Lung (tissue), 12 donors: ENCODE data around the gene LRRC8E. TPM values are rescaled to one million over a fixed set of nuclear protein-coding genes. Genes with fewer than 3 reads are reported as not detected.

Source experiments
- ATAC-seq: fragments of 200-7000 bp; cut with Tn5 transposase; one replicate; pipeline ENCODE4 v1.9.1; 2020; ENCODE audit warnings: moderate number of reproducible peaks; ENCODE audit not compliant: insufficient read depth, low FRiP score
- DNase-seq, 3 donors: peaks; one replicate each; pipeline ENCODE4 v3.0.0-alpha.2; 2013 to 2017
- H3K27ac ChIP-seq, 2 donors: one replicate each; pipeline ENCODE4 v1.5.1; 2013; ENCODE audit warnings: mild to moderate bottlenecking in 2 of 2, moderate library complexity in 2 of 2, control low read depth in 1 of 2, inconsistent platforms in 1 of 2, low read depth in 1 of 2, low read length in 1 of 2
- H3K27me3 ChIP-seq, 3 donors: one replicate each; pipeline ENCODE4 v1.5.1; 2013; ENCODE audit warnings: low read length in 2 of 3; ENCODE audit not compliant: control insufficient read depth in 3 of 3, insufficient read depth in 3 of 3
- H3K36me3 ChIP-seq, 4 donors: one replicate each; pipeline ENCODE4 v1.5.1; 2013; ENCODE audit warnings: low read length in 4 of 4, mild to moderate bottlenecking in 1 of 4, moderate library complexity in 1 of 4; ENCODE audit not compliant: control insufficient read depth in 4 of 4, insufficient read depth in 4 of 4
- H3K4me1 ChIP-seq, 5 donors: one replicate each; pipeline ENCODE4 v1.5.1; 2013; ENCODE audit warnings: low read length in 5 of 5, mild to moderate bottlenecking in 2 of 5, moderate library complexity in 1 of 5; ENCODE audit not compliant: control insufficient read depth in 5 of 5, insufficient read depth in 5 of 5
- H3K4me3 ChIP-seq: one replicate; pipeline ENCODE4 v1.5.1; 2013; ENCODE audit warnings: mild to moderate bottlenecking, control low read depth, moderate library complexity
- H3K9ac ChIP-seq, 2 donors: one replicate each; pipeline ENCODE4 v1.5.1; 2013; ENCODE audit warnings: low read length in 2 of 2, control low read depth in 1 of 2; ENCODE audit not compliant: insufficient read depth in 1 of 2
- H3K9me3 ChIP-seq, 4 donors: one replicate each; pipeline ENCODE4 v1.5.1; 2013; ENCODE audit warnings: low read length in 3 of 4, mild to moderate bottlenecking in 1 of 4, moderate library complexity in 1 of 4; ENCODE audit not compliant: control insufficient read depth in 4 of 4, insufficient read depth in 3 of 4
- CTCF ChIP-seq: IDR thresholded peaks from 2 replicates; pipeline ENCODE4 v1.5.1; 2012; ENCODE audit warnings: mild to moderate bottlenecking; ENCODE audit errors: control extremely low read depth, extremely low read depth
- WGBS, 2 donors: extraction: QIAGEN DNeasy Blood & Tissue Kit; methylation state at CpG; one replicate each; pipeline ENCODE4 v1.1.7; 2013; 5-methylcytosine and 5-hydroxymethylcytosine counted together
- polyA plus RNA-seq, 2 donors: library from polyadenylated mRNA; stranded (reverse); fragments of 200-250 nt; gene quantifications; one replicate each; pipeline ENCODE4 v1.2.1, GENCODE V29; 2013
- total RNA-seq, 2 donors: library from RNA; depleted of rRNA in 1 of 2; stranded (reverse); fragments of >200 nt in 1 of 2; gene quantifications; one replicate each; pipeline ENCODE4 v1.2.1, GENCODE V29; 2014 to 2021
- donor health status: control.
- donor health status: control.
- donor health status: Bipolar disorder and iron deficiency.
- donor health status: healthy.
- donor health status: DM: yes; HTN: yes; CAD: no.

Gene LRRC8E
- total and polyA plus RNA-seq, 4 donors, result 3.7 to 8.6 (median 5.3) TPM

GRCh38 chr19:7932930-7933300 lies 44.6 kb downstream of the LRRC8E start:
- DNase-seq (no peak), ATAC-seq (no peak)
- Histone ChIP-seq H3K9me3 (no peaks in the 10 kb centered on the region), H3K4me3 (no peak overlapping the region), H3K27me3 (no peaks in the 10 kb centered on the region), H3K9ac (no peak overlapping the region), H3K36me3 (peaks cover 20 to 67% (median 27%) of the 10 kb centered on the region in 4 donors), H3K4me1 (peaks cover 0 to 15% (median 0%) of the 10 kb centered on the region in 5 donors), H3K27ac (no peak overlapping the region)
- TF ChIP-seq CTCF, result no peak
- 96 to 98% methylated on average over 10 of the region's 10 CpGs for WGBS, 2 donors

GRCh38 chr19:7933411-7933810 lies 45.1 kb downstream of the LRRC8E start:
- Histone ChIP-seq H3K9me3 (no peaks in the 10 kb centered on the region), H3K36me3 (peaks cover 20 to 67% (median 27%) of the 10 kb centered on the region in 4 donors), H3K27ac (no peak overlapping the region), H3K4me1 (peaks cover 0 to 10% (median 0%) of the 10 kb centered on the region in 5 donors), H3K27me3 (no peaks in the 10 kb centered on the region), H3K4me3 (no peak overlapping the region), H3K9ac (no peak overlapping the region)
- 90 to 92% methylated on average over 14 of the region's 14 CpGs for WGBS, 2 donors
- no peak for DNase-seq
- no peak for ATAC-seq
- no peak for TF ChIP-seq CTCF

DNA sequence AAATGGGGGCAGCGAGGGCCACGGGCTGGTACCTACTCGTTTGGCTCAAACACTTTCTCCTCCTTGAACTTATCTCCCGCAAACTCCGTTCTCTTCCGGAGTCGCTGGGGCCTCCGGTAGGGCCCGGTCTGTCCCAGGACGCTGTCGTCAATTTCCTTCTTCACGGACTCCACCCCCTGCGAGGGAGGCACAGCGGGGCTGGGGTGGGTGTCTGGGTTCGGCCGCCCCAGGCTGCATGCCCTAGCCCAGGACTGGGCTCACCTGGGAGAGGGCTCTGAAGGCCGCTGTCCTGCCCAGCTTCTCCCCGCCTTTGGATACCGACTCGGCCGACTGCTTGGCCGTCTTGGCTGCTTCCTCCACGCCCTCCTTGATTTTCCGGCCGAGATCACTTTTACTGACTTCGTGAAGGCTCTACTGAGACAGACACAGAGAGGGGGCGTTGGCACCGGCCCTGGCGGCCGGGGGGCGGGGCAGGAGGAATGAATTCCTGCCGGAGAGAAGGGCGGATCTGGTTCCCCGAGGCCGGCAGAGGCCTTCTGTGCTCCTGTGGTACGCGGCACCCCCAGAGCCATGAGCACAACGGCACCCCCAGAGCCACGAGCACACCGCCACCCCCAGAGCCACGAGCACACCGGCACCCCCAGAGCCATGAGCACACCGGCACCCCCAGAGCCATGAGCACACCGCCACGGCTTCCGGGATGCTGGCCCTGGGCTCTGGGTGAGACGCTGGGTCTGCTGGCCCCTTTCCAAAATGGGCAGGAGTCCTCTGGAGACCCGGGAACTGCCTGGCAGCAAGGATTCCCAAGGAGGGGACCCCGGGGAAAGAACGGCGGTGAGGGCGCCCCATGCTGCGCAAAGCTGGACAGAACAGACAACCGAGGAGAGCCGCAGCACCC lies 45.8 kb downstream of the LRRC8E start:
- no peak for TF ChIP-seq CTCF
- peaks cover 22 to 67% (median 26%) of the 10 kb centered on the region in 4 donors for H3K36me3 ChIP-seq

More for the DNA sequence above, 45.8 kb downstream of the LRRC8E start:
- Histone ChIP-seq H3K9me3 (no peaks in the 10 kb centered on the region), H3K9ac (no peak overlapping the region), H3K27me3 (no peaks in the 10 kb centered on the region), H3K4me1 (peaks cover 0 to 3% (median 0%) of the 10 kb centered on the region in 5 donors), H3K27ac (no peak overlapping the region), H3K4me3 (no peak overlapping the region)
- ATAC-seq, result no peak
- no peak for DNase-seq
- WGBS, 2 donors, result 91 to 93% methylated on average over 53 to 55 of the region's 55 CpGs
